HG02885 (cell line): ENCODE data around the gene ALG14.

Experiments
- ATAC-seq: cut with Tn5 transposase; IDR thresholded peaks from one replicate; pipeline ENCODE4 v1.9.1; 2021; ENCODE audit warnings: mild to moderate bottlenecking; ENCODE audit not compliant: unreplicated experiment, poor library complexity

The ALG14 gene

DNA sequence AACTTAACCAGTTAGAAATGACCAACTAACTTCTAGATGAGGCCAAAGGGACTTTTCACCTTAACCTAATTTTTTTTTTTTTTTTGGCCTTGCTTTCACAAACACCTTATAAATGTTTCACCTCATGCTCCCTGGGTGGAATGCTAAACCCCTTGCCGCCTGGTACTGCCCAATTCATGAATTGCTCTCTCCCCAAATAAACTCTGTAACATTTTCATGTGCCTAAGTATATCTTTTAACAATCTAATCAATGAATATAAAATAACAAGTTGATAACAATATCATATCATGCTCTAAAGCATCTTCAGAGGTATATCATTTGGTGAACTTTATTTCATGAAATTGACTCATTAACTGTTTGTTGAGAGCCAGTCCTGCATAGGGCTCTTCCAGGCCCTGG, 134.9 kb downstream of the ALG14 start:
- no peak for ATAC-seq

GRCh38 chr1:94936861-94937620, 135.7 kb downstream of the ALG14 start:
- no peak for ATAC-seq

GRCh38 chr1:94935476-94935875, 137.3 kb downstream of the ALG14 start:
- no peak for ATAC-seq

DNA sequence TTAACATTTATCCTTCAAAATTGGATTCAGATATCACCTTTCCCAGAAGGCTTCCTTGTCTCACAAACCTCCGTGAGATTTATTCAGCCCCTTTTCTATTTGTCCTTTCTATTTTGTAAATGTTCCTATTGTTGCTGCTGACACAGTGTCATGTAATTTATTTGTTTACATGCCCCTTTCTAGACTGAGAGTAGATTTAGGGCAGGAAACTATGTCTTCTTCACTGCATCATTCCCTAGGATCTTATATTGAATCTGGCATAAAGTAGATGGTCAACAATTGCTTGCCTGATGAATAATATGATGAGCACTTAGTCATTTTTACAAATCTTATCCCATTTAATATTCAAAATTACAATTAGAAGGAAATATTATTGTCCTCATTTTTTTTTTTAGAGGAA, 137.7 kb downstream of the ALG14 start:
- ATAC-seq: no peak

DNA sequence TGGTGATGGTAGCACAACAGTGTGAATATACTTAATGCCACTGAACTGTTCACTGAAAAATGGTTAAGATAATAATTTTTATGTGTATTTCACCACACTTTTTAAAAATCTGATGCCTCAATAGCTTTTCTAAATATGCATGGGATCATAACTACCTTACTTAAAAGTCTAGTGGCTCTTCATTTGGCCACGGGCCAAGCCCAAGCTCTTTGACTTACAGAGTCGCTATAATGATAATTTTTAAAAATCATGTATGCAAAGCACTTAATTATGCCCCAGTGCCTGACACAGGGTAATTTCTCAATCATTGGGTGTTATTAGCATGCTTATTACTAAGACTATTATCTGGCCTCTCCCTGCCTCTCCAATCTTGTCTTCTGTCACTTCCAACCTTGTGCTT, 138.2 kb downstream of the ALG14 start:
- ATAC-seq: no peak

DNA sequence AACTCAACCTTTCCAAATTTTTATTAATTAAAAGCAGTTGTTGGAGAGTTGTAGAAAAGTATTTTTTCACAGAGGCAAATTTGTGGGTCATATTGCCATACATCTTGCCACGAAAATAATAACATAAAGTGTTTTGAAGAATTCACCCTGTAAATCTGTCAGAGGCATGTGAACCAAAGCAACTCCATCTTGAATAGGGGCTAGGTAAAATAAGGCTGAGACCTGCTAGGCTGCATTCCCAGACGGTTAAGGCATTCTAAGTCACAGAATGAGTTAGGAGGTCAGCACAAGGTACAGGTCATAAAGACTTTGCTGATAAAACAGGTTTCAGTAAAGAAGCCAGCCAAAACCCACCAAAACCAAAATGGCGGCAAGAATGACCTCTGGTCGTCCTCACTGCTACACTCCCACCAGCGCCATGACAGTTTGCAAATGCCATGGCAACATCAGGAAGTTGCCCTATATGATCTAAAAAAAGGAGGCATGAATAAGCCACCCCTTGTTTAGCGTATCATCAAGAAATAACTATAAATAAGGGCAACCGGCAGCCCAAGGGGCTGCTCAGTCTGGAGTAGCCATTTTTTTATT, 141.4 kb downstream of the ALG14 start:
- ATAC-seq: no peak

GRCh38 chr1:94929351-94930217, 143.2 kb downstream of the ALG14 start:
- ATAC-seq: no peak

GRCh38 chr1:94928293-94928939, 144.3 kb downstream of the ALG14 start:
- no peak for ATAC-seq

- peak; percentile 8 for ATAC-seq
These were observed 145.2 kb downstream of the ALG14 start for GRCh38 chr1:94927405-94928175.

DNA sequence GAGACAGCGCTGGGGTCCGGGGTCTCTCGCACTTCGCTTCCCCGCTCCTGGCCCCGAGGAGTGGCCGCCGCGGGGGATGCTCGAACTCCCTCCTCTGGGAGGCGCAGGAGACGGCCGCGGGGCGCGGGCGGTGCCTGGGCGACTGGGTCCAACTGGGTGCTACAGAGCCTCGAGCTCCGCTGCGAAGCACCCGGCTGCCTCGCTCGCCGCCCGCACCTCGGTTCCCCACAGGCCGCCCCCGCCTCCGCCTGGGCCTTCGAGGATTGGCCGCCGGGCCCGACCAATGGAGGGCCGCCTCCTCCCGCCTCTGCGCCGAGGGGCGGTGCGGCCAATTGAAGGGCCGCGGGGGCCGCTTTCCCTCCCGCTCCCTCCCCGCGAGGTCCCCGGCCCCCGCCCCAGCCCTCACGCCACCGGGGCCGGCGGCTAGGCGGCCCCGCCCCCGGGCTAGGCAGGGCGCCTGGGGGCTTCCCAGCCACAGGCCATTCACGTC, 145.8 kb downstream of the ALG14 start, which contains the start of gene CNN3:
Gene CNN3, minus strand, starts transcription at position 196 of the 490 bp plus-strand sequence. CDS start 216 bp downstream, outside the sequence.
- peak; percentile 82 for ATAC-seq

DNA sequence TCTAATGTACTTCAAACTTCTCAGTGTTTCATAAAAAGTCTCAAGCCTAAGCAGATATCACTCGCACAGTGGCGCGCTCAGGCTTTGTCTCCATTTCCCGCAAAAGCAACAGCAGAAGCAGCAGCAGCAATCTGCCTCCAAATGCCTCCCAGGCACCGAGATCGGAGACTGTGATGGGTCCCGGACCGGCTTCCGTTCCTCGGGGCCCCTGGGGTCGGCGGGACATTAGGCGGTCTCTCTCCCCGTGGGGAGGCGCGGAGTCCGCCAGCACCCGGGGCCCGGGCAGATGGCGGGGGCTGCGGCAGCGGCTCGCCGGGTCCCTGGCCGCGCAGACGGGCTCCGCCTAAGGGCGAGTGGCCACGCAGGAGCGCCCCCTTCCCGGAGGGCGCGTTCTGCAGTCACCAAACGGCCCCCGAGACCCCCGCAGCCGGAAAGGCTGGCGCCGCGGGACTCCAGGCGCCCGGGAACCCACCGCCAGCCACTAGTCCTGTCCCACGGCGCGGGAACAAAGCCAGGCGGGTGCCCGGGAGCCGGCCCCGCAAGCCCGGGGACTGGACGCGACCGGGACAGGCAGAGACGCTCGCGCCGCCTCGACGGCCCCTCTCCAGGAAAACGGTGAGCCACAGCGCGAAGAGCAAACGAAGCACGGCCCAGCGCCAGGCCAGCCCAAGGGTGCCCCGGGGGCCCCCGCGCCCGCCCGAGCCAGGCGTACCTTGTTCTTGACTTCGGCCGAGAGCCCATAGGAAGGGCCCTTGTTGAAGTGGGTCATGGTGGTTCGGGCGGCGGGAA, 146.4 kb downstream of the ALG14 start:
- ATAC-seq: peak; percentile 25

- ATAC-seq: peak; percentile 45
These were observed 147.1 kb downstream of the ALG14 start for GRCh38 chr1:94925561-94926125.

DNA sequence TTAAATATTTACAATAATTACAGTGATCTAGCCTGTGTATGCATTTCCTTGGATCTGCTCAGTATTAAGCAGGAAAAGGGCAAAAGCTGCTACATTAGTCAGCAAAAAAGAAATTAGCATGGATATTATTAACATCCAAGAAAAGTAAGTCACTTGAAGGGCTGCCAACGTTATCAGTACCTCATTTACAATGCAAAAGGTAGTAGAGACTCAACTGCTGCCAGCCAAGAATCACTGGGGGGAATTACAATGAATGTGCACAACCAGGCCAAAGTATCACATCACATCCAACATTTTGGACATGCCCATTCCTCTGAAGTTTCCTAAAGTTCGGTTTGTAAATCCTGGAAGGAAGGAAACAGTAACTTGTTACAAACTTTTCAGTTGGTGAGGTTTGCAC, 147.7 kb downstream of the ALG14 start:
- ATAC-seq: no peak
